ENCODE measurements around the gene PELI2.

The PELI2 gene

DNA sequence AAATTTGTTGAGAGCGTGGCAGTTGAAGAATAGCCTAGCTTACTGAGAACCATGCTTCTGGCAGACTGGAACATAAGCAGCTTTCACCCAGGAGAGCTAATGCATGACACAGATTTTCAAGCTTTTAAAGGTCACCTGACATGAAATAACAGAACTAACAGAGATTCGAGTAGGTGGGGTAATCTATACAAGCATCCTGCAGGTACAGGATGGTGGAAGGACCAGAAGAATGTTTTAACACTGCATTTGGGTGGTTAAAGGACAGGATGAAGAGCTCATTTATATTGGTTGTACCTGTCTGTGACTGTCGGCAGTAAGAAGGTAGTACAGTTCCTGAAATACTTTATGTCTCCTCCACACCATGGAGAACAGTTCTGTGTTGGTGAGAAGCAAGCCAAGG lies 8.9 kb downstream of the PELI2 start:
- H3K27ac ChIP-seq: no peak overlapping the region
- TF ChIP-seq, protein P1, sequence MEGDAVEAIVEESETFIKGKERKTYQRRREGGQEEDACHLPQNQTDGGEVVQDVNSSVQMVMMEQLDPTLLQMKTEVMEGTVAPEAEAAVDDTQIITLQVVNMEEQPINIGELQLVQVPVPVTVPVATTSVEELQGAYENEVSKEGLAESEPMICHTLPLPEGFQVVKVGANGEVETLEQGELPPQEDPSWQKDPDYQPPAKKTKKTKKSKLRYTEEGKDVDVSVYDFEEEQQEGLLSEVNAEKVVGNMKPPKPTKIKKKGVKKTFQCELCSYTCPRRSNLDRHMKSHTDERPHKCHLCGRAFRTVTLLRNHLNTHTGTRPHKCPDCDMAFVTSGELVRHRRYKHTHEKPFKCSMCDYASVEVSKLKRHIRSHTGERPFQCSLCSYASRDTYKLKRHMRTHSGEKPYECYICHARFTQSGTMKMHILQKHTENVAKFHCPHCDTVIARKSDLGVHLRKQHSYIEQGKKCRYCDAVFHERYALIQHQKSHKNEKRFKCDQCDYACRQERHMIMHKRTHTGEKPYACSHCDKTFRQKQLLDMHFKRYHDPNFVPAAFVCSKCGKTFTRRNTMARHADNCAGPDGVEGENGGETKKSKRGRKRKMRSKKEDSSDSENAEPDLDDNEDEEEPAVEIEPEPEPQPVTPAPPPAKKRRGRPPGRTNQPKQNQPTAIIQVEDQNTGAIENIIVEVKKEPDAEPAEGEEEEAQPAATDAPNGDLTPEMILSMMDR (IDR thresholded peaks at IDR 0.05): no peak
- TF ChIP-seq ZFX (IDR thresholded peaks at IDR 0.05; ENCODE audit: borderline replicate concordance): no peak

DNA sequence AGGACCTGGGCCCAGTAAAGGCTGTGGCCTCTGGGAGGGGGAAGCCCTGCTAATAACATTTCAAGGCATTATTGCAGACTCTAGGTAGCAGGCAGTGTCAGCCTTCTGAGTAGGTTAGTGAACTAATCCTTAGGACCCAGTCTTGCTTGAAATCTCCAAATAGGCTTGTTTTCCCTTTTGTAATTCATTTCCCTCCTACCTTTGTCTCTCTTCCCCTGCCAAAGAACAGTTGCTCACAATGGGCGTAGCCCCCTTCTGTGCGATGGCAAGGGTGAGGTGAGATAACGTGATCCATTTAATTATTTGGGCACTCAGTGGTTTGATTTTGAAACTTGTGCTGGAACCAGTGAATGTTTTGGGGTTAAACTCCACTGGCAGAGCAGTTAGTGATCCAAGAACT lies 10.9 kb downstream of the PELI2 start:
- TF ChIP-seq, protein P1 (IDR thresholded peaks at IDR 0.05): no peak
- no peak for TF ChIP-seq ZFX (IDR thresholded peaks at IDR 0.05; ENCODE audit: borderline replicate concordance)
- no peak overlapping the region for H3K27ac ChIP-seq

DNA sequence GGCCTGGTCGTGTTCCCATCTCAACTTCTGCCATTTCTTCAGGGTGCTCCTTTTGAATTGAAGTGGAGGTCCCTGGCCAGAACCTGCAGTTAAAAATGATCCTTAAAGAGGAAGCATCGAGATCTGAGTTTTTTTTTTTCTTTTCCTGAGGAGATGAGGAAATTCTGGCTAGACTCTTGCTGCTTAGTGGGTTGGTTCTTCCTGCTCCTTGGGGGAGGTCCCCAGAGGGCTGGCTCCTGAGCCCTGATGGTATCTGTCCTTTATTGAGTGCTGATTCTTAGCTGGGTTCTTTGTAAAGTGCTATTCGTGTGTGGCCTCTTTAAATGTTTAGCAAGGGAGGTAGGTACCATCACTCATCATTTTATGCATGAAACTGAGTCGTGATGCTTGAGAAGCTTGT lies 11.7 kb downstream of the PELI2 start:
- TF ChIP-seq, protein P1 (IDR thresholded peaks at IDR 0.05): no peak
- TF ChIP-seq ZFX (IDR thresholded peaks at IDR 0.05; ENCODE audit: borderline replicate concordance): no peak

GRCh38 chr14:56131004-56131864 lies 13.0 kb downstream of the PELI2 start:
- TF ChIP-seq, protein P1 (IDR thresholded peaks at IDR 0.05): no peak
- TF ChIP-seq ZFX (IDR thresholded peaks at IDR 0.05; ENCODE audit: borderline replicate concordance): no peak
- H3K27ac ChIP-seq: no peak overlapping the region

More for the DNA sequence above, 11.7 kb downstream of the PELI2 start:
- H3K27ac ChIP-seq: no peak overlapping the region

- no peak for TF ChIP-seq ZFX (IDR thresholded peaks at IDR 0.05; ENCODE audit: borderline replicate concordance)
- TF ChIP-seq, protein P1 (IDR thresholded peaks at IDR 0.05): no peak
- no peak overlapping the region for H3K27ac ChIP-seq
Measured at GRCh38 chr14:56131865-56132833, 13.9 kb downstream of the PELI2 start.

DNA sequence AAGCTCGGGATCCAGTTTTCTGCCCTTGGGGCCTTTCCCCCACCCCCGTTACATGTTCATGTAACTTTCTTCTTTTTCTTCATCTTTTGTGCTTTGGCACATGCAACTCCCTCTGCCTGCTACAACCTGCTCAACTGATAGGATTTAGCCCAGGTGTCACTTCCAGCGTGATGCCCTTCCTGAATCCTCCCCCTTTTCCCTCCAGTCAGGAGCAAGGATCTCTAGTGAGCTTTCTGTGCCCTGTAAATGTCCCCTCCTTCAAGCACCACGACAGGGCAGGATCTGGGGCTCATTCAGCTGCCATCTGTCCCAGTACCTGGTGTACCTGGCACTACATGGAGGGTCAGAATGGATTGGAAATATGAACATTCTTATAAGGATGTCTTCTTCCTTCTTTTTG lies 15.3 kb downstream of the PELI2 start:
- H3K27ac ChIP-seq: no peak overlapping the region
- TF ChIP-seq, protein P1 (IDR thresholded peaks at IDR 0.05): no peak
- TF ChIP-seq ZFX (IDR thresholded peaks at IDR 0.05; ENCODE audit: borderline replicate concordance): no peak

Data from 22Rv1 (cell line).